ENCODE results near the gene UNC45B.
"Not testable (repeated sequence)": the region's sequence is repeated elsewhere in the genome, so short reads cannot be mapped to it uniquely, and the experiment has no call there.

The UNC45B gene

DNA sequence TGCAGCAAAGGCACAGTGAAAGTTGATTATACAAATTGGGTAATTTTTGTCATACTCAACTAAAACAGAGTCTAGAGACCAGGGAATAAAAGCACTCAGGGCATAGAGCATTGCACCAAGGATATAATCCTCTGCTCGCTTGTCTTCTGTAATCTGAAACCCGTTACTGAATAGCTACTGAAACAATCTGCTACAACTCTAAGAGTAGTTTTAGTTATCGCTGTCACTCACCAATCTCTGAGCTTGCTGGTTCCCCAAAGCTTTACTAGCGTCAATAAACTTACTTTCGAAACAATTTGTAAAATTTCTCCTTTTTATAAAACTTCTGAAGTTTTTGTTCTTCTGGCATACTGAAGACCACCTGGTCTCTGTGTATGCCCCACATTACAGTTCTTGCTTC, 69.5 kb downstream of the UNC45B start:
- no peak for DNase-seq

GRCh38 chr17:35218915-35219314, 71.3 kb downstream of the UNC45B start:
- DNase-seq, result no peak

- no peak for DNase-seq
These were observed 74.8 kb downstream of the UNC45B start for GRCh38 chr17:35222452-35222851.

DNA sequence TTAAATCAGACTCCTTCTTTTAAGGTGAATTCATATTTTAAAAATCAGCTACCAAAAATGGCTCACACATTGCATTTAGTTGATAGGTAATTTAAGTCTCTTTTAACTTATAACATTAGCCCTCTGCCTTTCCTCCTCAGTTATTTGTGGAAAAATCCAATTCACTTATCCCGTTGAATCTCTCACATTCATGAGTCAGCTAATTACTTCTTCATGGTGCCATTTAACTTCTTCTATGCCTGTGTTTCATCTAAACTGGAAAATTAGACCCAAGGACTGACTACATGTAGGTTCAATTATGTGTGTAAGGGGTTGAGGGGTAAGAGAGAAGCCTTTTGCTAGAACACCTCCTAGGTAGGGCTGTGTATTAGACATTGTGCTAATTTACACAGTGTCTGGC, 76.8 kb downstream of the UNC45B start:
- DNase-seq, result no peak

GRCh38 chr17:35227546-35227945, 79.9 kb downstream of the UNC45B start:
- no peak for DNase-seq

GRCh38 chr17:35229638-35230037, 82.0 kb downstream of the UNC45B start:
- DNase-seq, result no peak

DNA sequence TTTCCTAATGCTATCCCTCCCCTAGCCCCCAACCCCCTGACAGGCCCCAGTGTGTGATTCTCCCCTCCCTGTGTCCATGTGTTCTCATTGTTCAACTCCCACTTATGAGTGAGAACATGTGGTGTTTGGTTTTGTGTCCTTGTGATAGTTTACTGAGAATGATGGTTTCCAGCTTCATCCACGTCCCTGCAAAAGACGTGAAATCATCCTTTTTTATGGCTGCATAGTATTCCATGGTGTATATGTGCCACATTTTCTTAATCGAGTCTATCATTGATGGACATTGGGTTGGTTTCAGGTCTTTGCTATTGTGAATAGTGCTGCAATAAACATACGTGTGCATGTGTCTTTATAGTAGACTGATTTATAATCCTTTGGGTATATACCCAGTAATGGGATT, 86.7 kb downstream of the UNC45B start:
- DNase-seq, result not testable (repeated sequence)

- DNase-seq, result no peak
These were observed 87.7 kb downstream of the UNC45B start for GRCh38 chr17:35235289-35235688.

GRCh38 chr17:35235917-35236316, 88.3 kb downstream of the UNC45B start:
- no peak for DNase-seq

DNA sequence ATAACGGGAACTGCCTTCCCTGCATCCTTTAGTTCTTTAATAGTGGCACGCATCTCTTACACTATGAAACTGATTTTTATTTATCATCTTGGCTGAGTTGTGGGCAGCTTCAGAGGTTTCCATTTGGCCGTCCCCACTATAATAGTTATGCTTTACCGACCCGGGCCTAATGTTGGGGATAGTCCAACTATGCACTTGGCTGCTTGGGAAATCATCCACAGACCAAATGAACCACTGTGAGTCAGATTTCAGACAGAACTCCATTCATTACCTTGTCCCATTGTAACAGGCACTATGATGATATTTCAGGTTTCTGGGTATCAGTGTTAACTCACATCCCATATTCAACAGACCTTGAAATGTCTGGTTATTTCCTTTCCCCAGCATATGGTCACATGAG, 89.2 kb downstream of the UNC45B start:
- no peak for DNase-seq

GRCh38 chr17:35238821-35239220, 91.2 kb downstream of the UNC45B start:
- no peak for DNase-seq
